HEK293 (cell line): Measurements from ENCODE around the gene MZT2A.
A peak's percentile ranks its signal among the peaks of the same experiment; 100 is the strongest.

Experiments
- GFI1B ChIP-seq: fragments of 450-650 bp; formaldehyde crosslinking; IDR thresholded peaks from 2 replicates; pipeline ENCODE4 v1.5.1; 2016; ENCODE audit warnings: missing biosample characterization, missing genetic modification characterization
- KLF16 ChIP-seq: fragments of 450-650 bp; formaldehyde crosslinking; IDR thresholded peaks from 2 replicates; pipeline ENCODE4 v1.5.1; 2017; ENCODE audit warnings: missing biosample characterization, missing genetic modification characterization
- KLF8 ChIP-seq: fragments of 450-650 bp; formaldehyde crosslinking; IDR thresholded peaks from 2 replicates; pipeline ENCODE4 v1.5.1; 2016; ENCODE audit warnings: missing biosample characterization, missing genetic modification characterization
- KLF9 ChIP-seq: fragments of 450-650 bp; formaldehyde crosslinking; IDR thresholded peaks from 2 replicates; pipeline ENCODE4 v1.5.1; 2016; ENCODE audit warnings: missing biosample characterization, missing genetic modification characterization, low read depth
- MEIS1 ChIP-seq: sonication (generic); formaldehyde crosslinking; IDR thresholded peaks from 2 replicates; pipeline ENCODE4 v1.8.1; 2022; ENCODE audit warnings: missing genetic modification reagents, mild to moderate bottlenecking, borderline replicate concordance
- PATZ1 ChIP-seq: fragments of 450-650 bp; formaldehyde crosslinking; IDR thresholded peaks from 2 replicates; pipeline ENCODE4 v1.5.1; 2016; ENCODE audit warnings: missing biosample characterization, missing genetic modification characterization
- PRDM4 ChIP-seq: fragments of 450-650 bp; formaldehyde crosslinking; IDR thresholded peaks from 2 replicates; pipeline ENCODE4 v1.5.1; 2017; ENCODE audit warnings: missing biosample characterization, missing genetic modification characterization
- PRDM6 ChIP-seq: fragments of 450-650 bp; formaldehyde crosslinking; IDR thresholded peaks from 2 replicates; pipeline ENCODE4 v1.5.1; 2017; ENCODE audit warnings: missing biosample characterization, missing genetic modification characterization
- RBAK ChIP-seq: fragments of 450-650 bp; formaldehyde crosslinking; IDR thresholded peaks from 2 replicates; pipeline ENCODE4 v1.5.1; 2016; ENCODE audit warnings: missing biosample characterization, missing genetic modification characterization
- TSHZ1 ChIP-seq: fragments of 450-650 bp; formaldehyde crosslinking; IDR thresholded peaks from 2 replicates; pipeline ENCODE4 v1.5.1; 2016; ENCODE audit warnings: missing biosample characterization, missing genetic modification characterization, borderline replicate concordance
- ZBTB20 ChIP-seq: fragments of 450-650 bp; formaldehyde crosslinking; IDR thresholded peaks from 2 replicates; pipeline ENCODE4 v1.5.1; 2016; ENCODE audit warnings: missing biosample characterization, missing genetic modification characterization
- ZBTB7A ChIP-seq: fragments of 450-650 bp; formaldehyde crosslinking; IDR thresholded peaks from 2 replicates; pipeline ENCODE4 v1.5.1; 2016; ENCODE audit warnings: low read depth, missing biosample characterization, missing genetic modification characterization
- ZFP3 ChIP-seq: fragments of 450-650 bp; formaldehyde crosslinking; IDR thresholded peaks from 2 replicates; pipeline ENCODE4 v1.5.1; 2016; ENCODE audit warnings: low read depth, missing biosample characterization, missing genetic modification characterization
- ZNF10 ChIP-seq: fragments of 450-650 bp; formaldehyde crosslinking; IDR thresholded peaks from 2 replicates; pipeline ENCODE4 v1.5.1; 2017; ENCODE audit warnings: missing biosample characterization, missing genetic modification characterization
- ZNF133 ChIP-seq: fragments of 450-650 bp; formaldehyde crosslinking; IDR thresholded peaks from 2 replicates; pipeline ENCODE4 v1.5.1; 2016; ENCODE audit warnings: missing biosample characterization, missing genetic modification characterization
- ZNF16 ChIP-seq: fragments of 450-650 bp; formaldehyde crosslinking; IDR thresholded peaks from 2 replicates; pipeline ENCODE4 v1.5.1; 2016; ENCODE audit warnings: low read depth, missing biosample characterization, missing genetic modification characterization
- ZNF239 ChIP-seq: fragments of 450-650 bp; formaldehyde crosslinking; IDR thresholded peaks from 2 replicates; pipeline ENCODE4 v1.5.1; 2016; ENCODE audit warnings: missing biosample characterization, missing genetic modification characterization
- ZNF248 ChIP-seq: fragments of 450-650 bp; formaldehyde crosslinking; IDR thresholded peaks from 2 replicates; pipeline ENCODE4 v1.5.1; 2017; ENCODE audit warnings: missing biosample characterization, missing genetic modification characterization
- ZNF335 ChIP-seq: fragments of 450-650 bp; formaldehyde crosslinking; conservative IDR thresholded peaks from 2 replicates; pipeline ENCODE4 v1.5.1; 2016; ENCODE audit warnings: missing biosample characterization, missing genetic modification characterization
- ZNF341 ChIP-seq: fragments of 450-650 bp; formaldehyde crosslinking; IDR thresholded peaks from 2 replicates; pipeline ENCODE4; 2016; ENCODE audit warnings: low read depth, missing biosample characterization, missing genetic modification characterization
- ZNF366 ChIP-seq: fragments of 450-650 bp; formaldehyde crosslinking; conservative IDR thresholded peaks from 2 replicates; pipeline ENCODE4 v1.5.1; 2016; ENCODE audit warnings: missing biosample characterization, missing genetic modification characterization
- ZNF433 ChIP-seq: fragments of 450-650 bp; formaldehyde crosslinking; IDR thresholded peaks from 2 replicates; pipeline ENCODE4 v1.5.1; 2016; ENCODE audit warnings: missing biosample characterization, missing genetic modification characterization, low read depth
- ZNF544 ChIP-seq: fragments of 450-650 bp; formaldehyde crosslinking; IDR thresholded peaks from 2 replicates; pipeline ENCODE4 v1.5.0; 2017; ENCODE audit warnings: missing biosample characterization, missing genetic modification characterization
- ZNF585B ChIP-seq: fragments of 450-650 bp; formaldehyde crosslinking; IDR thresholded peaks from 2 replicates; pipeline ENCODE4 v1.5.1; 2016; ENCODE audit warnings: missing biosample characterization, missing genetic modification characterization
- ZNF624 ChIP-seq: fragments of 450-650 bp; formaldehyde crosslinking; IDR thresholded peaks from 2 replicates; pipeline ENCODE4 v1.5.1; 2017; ENCODE audit warnings: missing biosample characterization, missing genetic modification characterization
- ZNF660 ChIP-seq: fragments of 450-650 bp; IDR thresholded peaks from 2 replicates; pipeline ENCODE4 v1.5.1; 2018; ENCODE audit warnings: missing biosample characterization, mild to moderate bottlenecking, missing genetic modification characterization
- ZNF664 ChIP-seq: fragments of 450-650 bp; formaldehyde crosslinking; IDR thresholded peaks from 2 replicates; pipeline ENCODE4 v1.5.1; 2016; ENCODE audit warnings: missing biosample characterization, missing genetic modification characterization
- ZNF792 ChIP-seq: fragments of 450-650 bp; formaldehyde crosslinking; IDR thresholded peaks from 2 replicates; pipeline ENCODE4 v1.5.1; 2016; ENCODE audit warnings: missing biosample characterization, missing genetic modification characterization
- ZNF837 ChIP-seq: fragments of 450-650 bp; formaldehyde crosslinking; IDR thresholded peaks from 2 replicates; pipeline ENCODE4 v1.5.1; 2016; ENCODE audit warnings: missing biosample characterization, missing genetic modification characterization
- ZSCAN18 ChIP-seq: fragments of 450-650 bp; formaldehyde crosslinking; IDR thresholded peaks from 2 replicates; pipeline ENCODE4 v1.5.1; 2016; ENCODE audit warnings: missing biosample characterization, missing genetic modification characterization

Gene MZT2A

GRCh38 chr2:131492418-131493198 is 411 bp upstream of the MZT2A start (continued):
- TF ChIP-seq PRDM4 (tag by site-specific recombination): peak; percentile 31; the same call in 1 of the 2 replicates
- no peak for TF ChIP-seq ZNF10 (tag by site-specific recombination)
- TF ChIP-seq ZNF366 (tag by site-specific recombination): 0 out of 2 replicates have a peak, but pooled peaks have one; percentile 21
- TF ChIP-seq RBAK (tag by site-specific recombination): no peak
- TF ChIP-seq ZNF624 (tag by site-specific recombination): no peak
- TF ChIP-seq ZNF544 (tag by site-specific recombination): no peak
- TF ChIP-seq KLF16 (tag by site-specific recombination): peak; percentile 23; the same call in 1 of the 2 replicates
- no peak for TF ChIP-seq ZNF664 (tag by site-specific recombination)
- TF ChIP-seq ZNF133: no peak
- peak; percentile 95 for TF ChIP-seq KLF8 (tag by site-specific recombination)
- peak; percentile 89 for TF ChIP-seq ZNF792 (tag by site-specific recombination)
- peak; percentile 56 for TF ChIP-seq ZNF335 (tag by site-specific recombination)
- peak; percentile 72; the same call in 1 of the 2 replicates for TF ChIP-seq ZBTB7A
- no peak for TF ChIP-seq GFI1B (tag by site-specific recombination)
- peak; percentile 24; the same call in 1 of the 2 replicates for TF ChIP-seq ZBTB20 (tag by site-specific recombination)
- peak; percentile 99 for TF ChIP-seq PATZ1 (tag by site-specific recombination)
- no peak for TF ChIP-seq ZNF248 (tag by site-specific recombination)
- no peak for TF ChIP-seq ZSCAN18 (tag by site-specific recombination)
- TF ChIP-seq ZNF341: peak; percentile 75
- TF ChIP-seq ZFP3 (tag by site-specific recombination): no peak
- TF ChIP-seq ZNF433 (tag by site-specific recombination): no peak
- no peak for TF ChIP-seq TSHZ1 (tag by site-specific recombination)
- no peak for TF ChIP-seq ZNF585B (tag by site-specific recombination)
- TF ChIP-seq ZNF239 (tag by site-specific recombination): no peak
- TF ChIP-seq ZNF16 (tag by site-specific recombination): no peak
- TF ChIP-seq MEIS1 (CRISPR knock-in tag): no peak
- no peak for TF ChIP-seq ZNF837 (tag by site-specific recombination)
- TF ChIP-seq KLF9 (tag by site-specific recombination): peak; percentile 85
- 0 out of 2 replicates have a peak, but pooled peaks have one; percentile 12 for TF ChIP-seq ZNF660 (tag by site-specific recombination)
- TF ChIP-seq PRDM6: no peak
